ENCODE results near the gene SLC12A4. TPM values are rescaled to one million over a fixed set of nuclear protein-coding genes. Genes with fewer than 3 reads are reported as not detected.

Gene SLC12A4
- total RNA-seq, 1 experiment from 2014 or later, result 33.2 TPM

- no peak for TF ChIP-seq EZH2phosphoT487 (IDR thresholded peaks at IDR 0.05; ENCODE audit: borderline replicate concordance, low read length)
- TF ChIP-seq EZH2 (IDR thresholded peaks at IDR 0.05; ENCODE audit: low read length, unreplicated experiment), result no peak
- TF ChIP-seq CTCF (conservative IDR thresholded peaks at IDR 0.05; ENCODE audit: low read depth, low read length), result no peak
- Histone ChIP-seq H3K4me3 (ENCODE audit: low read length) (peak overlapping the region; percentile 92), H3K4me2 (ENCODE audit: low read length) (peak overlapping the region; percentile 88), H3K79me2 (ENCODE audit: low read length) (peaks cover 45% of the 10 kb centered on the region), H3K9ac (ENCODE audit: low read length) (peak overlapping the region; percentile 95), H2AFZ (ENCODE audit: low read length) (peak overlapping the region; percentile 43; the same call in 1 of the 2 replicates), H3F3A (ENCODE audit: low read length, unreplicated experiment) (no peaks in the 10 kb centered on the region), H3K9me3 (ENCODE audit: low read length) (no peaks in the 10 kb centered on the region), H3K4me1 (ENCODE audit: insufficient read depth, low read length) (peaks cover 13% of the 10 kb centered on the region), H3K36me3 (ENCODE audit: low read depth, low read length) (no peaks in the 10 kb centered on the region), H3K27me3 (ENCODE audit: low read length) (no peaks in the 10 kb centered on the region), H4K20me1 (ENCODE audit: low read length) (no peaks in the 10 kb centered on the region), H3K27ac (ENCODE audit: low read length) (peak overlapping the region; percentile 39; the same call in 1 of the 2 replicates), H3K9me2 (replicated peaks; ENCODE audit: low read length) (no peaks in the 10 kb centered on the region)
- POLR2A ChIA-PET (ENCODE audit: unreplicated experiment), result no interaction called here
- BruUV-seq (replicated peaks), result TSS peak; percentile 53
- intact Hi-C loops (cut with micrococcal nuclease), result no loop called here
- DNase-seq, result no peak
- ATAC-seq, result no peak
- CTCF ChIA-PET, result no interaction called here
Observed at GRCh38 chr16:67893743-67894399, 74.6 kb downstream of the SLC12A4 start.

Other genes starting within 250 kb of the SLC12A4 start
- 21.8 and 22.2 TPM in 2 replicates for gene GFOD2, start 249.3 kb downstream of the SLC12A4 start, total RNA-seq (2014; rRNA removed)
- gene RANBP10, start 162.1 kb downstream of the SLC12A4 start, total RNA-seq (2014; rRNA removed), result 5.5 and 7.7 TPM in 2 replicates
- 0.44 and 0.86 TPM in 2 replicates for gene TSNAXIP1, start 161.7 kb downstream of the SLC12A4 start, total RNA-seq (2014; rRNA removed)
- 39.1 and 39.8 TPM in 2 replicates for gene THAP11, start 126.3 kb downstream of the SLC12A4 start, total RNA-seq (2014; rRNA removed)
- gene NUTF2, start 121.7 kb downstream of the SLC12A4 start, total RNA-seq (2014; rRNA removed), result 98.5 and 167 TPM in 2 replicates
- gene CENPT, start 120.9 kb downstream of the SLC12A4 start, total RNA-seq (2014; rRNA removed), result 31.8 and 35.1 TPM in 2 replicates
- 58.9 and 94.7 TPM in 2 replicates for gene EDC4, start 95.6 kb downstream of the SLC12A4 start, total RNA-seq (2014; rRNA removed)
- gene NRN1L, start 83.8 kb downstream of the SLC12A4 start, total RNA-seq (2014; rRNA removed), result not detected in 2 replicates
- 6.6 and 8.3 TPM in 2 replicates for gene PSKH1, start 75.4 kb downstream of the SLC12A4 start, total RNA-seq (2014; rRNA removed)
- gene CTRL, start 36.8 kb downstream of the SLC12A4 start, total RNA-seq (2014; rRNA removed), result 0.98 and 1.6 TPM in 2 replicates
- 51.3 and 52.0 TPM in 2 replicates for gene PSMB10, start 31.8 kb downstream of the SLC12A4 start, total RNA-seq (2014; rRNA removed)
- 3.2 and 4.6 TPM in 2 replicates for gene LCAT, start 24.5 kb downstream of the SLC12A4 start, total RNA-seq (2014; rRNA removed)
- not detected in 2 replicates for gene DPEP3, start 11.9 kb upstream of the SLC12A4 start, total RNA-seq (2014; rRNA removed)
- not detected in 2 replicates for gene DPEP2, start 30.8 kb upstream of the SLC12A4 start, total RNA-seq (2014; rRNA removed)
- not detected in 2 replicates for gene DPEP2NB, start 47.3 kb upstream of the SLC12A4 start, total RNA-seq (2014; rRNA removed)
- 13.4 and 16.6 TPM in 2 replicates for gene DDX28, start 54.6 kb upstream of the SLC12A4 start, total RNA-seq (2014; rRNA removed)
- gene DUS2, start 54.6 kb upstream of the SLC12A4 start, total RNA-seq (2014; rRNA removed), result 19.9 and 21.4 TPM in 2 replicates
- 12.1 and 14.5 TPM in 2 replicates for gene NFATC3, start 116.7 kb upstream of the SLC12A4 start, total RNA-seq (2014; rRNA removed)

All from PC-3 (cell line).